Measurements from ENCODE around the gene POLR2A.

DNA sequence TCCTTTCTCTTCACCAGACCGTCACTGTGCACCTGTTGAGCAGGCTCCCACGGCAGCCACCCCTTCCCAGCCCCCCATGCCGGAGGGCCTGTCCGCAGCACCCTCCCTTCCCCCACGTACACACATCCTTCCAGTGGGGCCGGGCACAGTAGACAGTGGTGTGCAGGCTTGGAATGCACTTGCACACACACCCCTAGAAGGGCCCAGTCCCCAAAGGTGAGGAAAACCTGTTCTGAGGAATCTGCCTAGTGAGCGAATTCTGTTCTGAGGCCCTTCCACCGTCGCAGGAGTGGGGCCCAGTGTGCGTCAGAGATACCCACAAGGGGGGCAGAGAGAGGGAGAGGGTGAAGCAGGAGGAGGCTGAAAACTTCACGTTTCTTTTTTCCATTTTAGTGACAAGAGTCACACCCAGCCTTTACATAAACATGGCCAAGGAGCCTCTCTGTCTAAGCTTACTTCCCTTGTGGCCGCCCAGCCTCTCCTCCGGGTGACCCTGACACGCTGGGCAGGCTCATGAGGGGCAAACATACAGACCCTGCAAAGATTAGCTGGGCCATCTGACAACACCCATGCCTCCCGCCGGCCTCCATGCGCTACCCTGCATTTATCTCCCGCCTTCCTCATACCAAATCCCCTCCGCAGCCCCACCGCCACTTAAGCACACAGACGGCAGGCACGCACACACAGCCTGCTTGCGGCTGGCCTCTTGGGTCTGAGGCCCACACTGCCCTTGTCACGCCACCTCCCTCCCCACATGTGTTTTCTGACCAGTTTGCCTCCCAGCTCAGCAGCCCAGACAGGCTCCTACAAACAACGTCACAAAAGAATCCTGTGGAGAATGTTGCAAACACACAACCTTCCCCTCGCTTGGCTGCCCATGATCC is 6.5 kb upstream of the POLR2A start:
- TF ChIP-seq CTCF (IDR thresholded peaks at IDR 0.05) (no peak), EZH2 (IDR thresholded peaks at IDR 0.05) (no peak), EZH2phosphoT487 (IDR thresholded peaks at IDR 0.05) (no peak)

All from neural progenitor cell (in vitro differentiated cells).